Liver (tissue), 9 donors: Measurements from ENCODE around the gene ABLIM1. TPM values are rescaled to one million over a fixed set of nuclear protein-coding genes. Genes with fewer than 3 reads are reported as not detected.

ENCODE experiments used
- DNase-seq: peaks from one replicate; pipeline ENCODE4 v3.0.0-alpha.2; 2017; ENCODE audit warnings: low spot score
- H3K27ac ChIP-seq, 2 donors: one replicate each; pipeline ENCODE4 v1.7.0; 2013; ENCODE audit warnings: inconsistent platforms in 2 of 2, low read length in 2 of 2, control low read depth in 1 of 2, low read depth in 1 of 2, mild to moderate bottlenecking in 1 of 2
- H3K27me3 ChIP-seq, 4 donors: one replicate each; pipeline versions ENCODE4 v1.6.1 to v1.7.0; 2013; ENCODE audit warnings: low read length in 3 of 4, inconsistent platforms in 1 of 4, mild to moderate bottlenecking in 1 of 4, moderate library complexity in 1 of 4; ENCODE audit not compliant: control insufficient read depth in 4 of 4, insufficient read depth in 4 of 4
- H3K36me3 ChIP-seq, 4 donors: one replicate each; pipeline versions ENCODE4 v1.6.1 to v1.7.0; 2013; ENCODE audit warnings: low read length in 3 of 4, mild to moderate bottlenecking in 3 of 4, low read depth in 1 of 4, moderate library complexity in 1 of 4; ENCODE audit not compliant: control insufficient read depth in 4 of 4, insufficient read depth in 3 of 4
- H3K4me1 ChIP-seq, 4 donors: one replicate each; pipeline versions ENCODE4 v1.6.1 to v1.7.0; 2013; ENCODE audit warnings: low read length in 3 of 4, mild to moderate bottlenecking in 3 of 4, moderate library complexity in 1 of 4; ENCODE audit not compliant: control insufficient read depth in 4 of 4, insufficient read depth in 4 of 4
- H3K4me3 ChIP-seq, 3 donors: one replicate each; pipeline versions ENCODE4 v1.6.1 to v1.7.0; 2013; ENCODE audit warnings: low read length in 3 of 3, control low read depth in 1 of 3, low read depth in 1 of 3, mild to moderate bottlenecking in 1 of 3
- H3K9ac ChIP-seq, 2 donors: one replicate each; pipeline ENCODE4 v1.7.0; 2013; ENCODE audit warnings: low read length in 2 of 2, mild to moderate bottlenecking in 2 of 2, moderate library complexity in 2 of 2, control low read depth in 1 of 2, low read depth in 1 of 2
- H3K9me3 ChIP-seq, 4 donors: one replicate each; pipeline versions ENCODE4 v1.6.1 to v1.7.0; 2013; ENCODE audit warnings: low read length in 3 of 4; ENCODE audit not compliant: control insufficient read depth in 4 of 4
- EGR1 ChIP-seq, 2 donors: IDR thresholded peaks; 2 replicates each; pipeline ENCODE4 v1.6.1; 2016 to 2018; ENCODE audit warnings: antibody characterized with exemption in 2 of 2, low read depth in 2 of 2
- FOXA1 ChIP-seq: IDR thresholded peaks from 2 replicates; pipeline ENCODE4 v1.6.1; 2016; ENCODE audit warnings: antibody characterized with exemption
- FOXA2 ChIP-seq: IDR thresholded peaks from 2 replicates; pipeline ENCODE4 v1.6.1; 2016; ENCODE audit warnings: antibody characterized with exemption
- HNF4G ChIP-seq: IDR thresholded peaks from 2 replicates; pipeline ENCODE4 v1.6.1; 2016; ENCODE audit warnings: antibody characterized with exemption
- JUND ChIP-seq, 2 donors: IDR thresholded peaks; 2 replicates each; pipeline ENCODE4 v1.6.1; 2016; ENCODE audit warnings: antibody characterized with exemption in 2 of 2
- REST ChIP-seq: IDR thresholded peaks from 2 replicates; pipeline ENCODE4 v1.6.1; 2016; ENCODE audit warnings: antibody characterized with exemption, mild to moderate bottlenecking
- RXRA ChIP-seq, 2 donors: IDR thresholded peaks; 2 replicates each; pipeline ENCODE4 v1.6.1; 2017 to 2018; ENCODE audit warnings: antibody characterized with exemption in 2 of 2, mild to moderate bottlenecking in 1 of 2
- TAF1 ChIP-seq: conservative IDR thresholded peaks from 2 replicates; pipeline ENCODE4 v1.6.1; 2016; ENCODE audit warnings: antibody characterized with exemption, mild to moderate bottlenecking
- WGBS: extraction: QIAGEN DNeasy Blood & Tissue Kit; methylation state at CpG from one replicate; pipeline ENCODE4 v1.1.7; 2013; 5-methylcytosine and 5-hydroxymethylcytosine counted together
- polyA plus RNA-seq, 2 donors: library from polyadenylated mRNA; stranded (reverse) in 1 of 2; unstranded in 1 of 2; fragments of 200-250 nt in 1 of 2; fragments of >200 nt in 1 of 2; fragmentation: Nextera tagmentation in 1 of 2; extraction: Ambion mirVana in 1 of 2; gene quantifications; one replicate each; pipeline versions ENCODE4 v1.2.1 to v1.2.3, GENCODE V29; 2013 to 2015
- total RNA-seq, 2 donors: library from RNA; depleted of rRNA; stranded (reverse); fragments of >200 nt; gene quantifications; one replicate each; pipeline ENCODE4 v1.2.3, GENCODE V29; 2014
- donor health status: healthy.
- donor health status: healthy.
- donor health status: healthy.
- donor health status: healthy.
- donor health status: healthy.

ABLIM1 gene
- total and polyA plus RNA-seq, 4 donors, result 10.9 to 31.3 (median 13.1) TPM

DNA sequence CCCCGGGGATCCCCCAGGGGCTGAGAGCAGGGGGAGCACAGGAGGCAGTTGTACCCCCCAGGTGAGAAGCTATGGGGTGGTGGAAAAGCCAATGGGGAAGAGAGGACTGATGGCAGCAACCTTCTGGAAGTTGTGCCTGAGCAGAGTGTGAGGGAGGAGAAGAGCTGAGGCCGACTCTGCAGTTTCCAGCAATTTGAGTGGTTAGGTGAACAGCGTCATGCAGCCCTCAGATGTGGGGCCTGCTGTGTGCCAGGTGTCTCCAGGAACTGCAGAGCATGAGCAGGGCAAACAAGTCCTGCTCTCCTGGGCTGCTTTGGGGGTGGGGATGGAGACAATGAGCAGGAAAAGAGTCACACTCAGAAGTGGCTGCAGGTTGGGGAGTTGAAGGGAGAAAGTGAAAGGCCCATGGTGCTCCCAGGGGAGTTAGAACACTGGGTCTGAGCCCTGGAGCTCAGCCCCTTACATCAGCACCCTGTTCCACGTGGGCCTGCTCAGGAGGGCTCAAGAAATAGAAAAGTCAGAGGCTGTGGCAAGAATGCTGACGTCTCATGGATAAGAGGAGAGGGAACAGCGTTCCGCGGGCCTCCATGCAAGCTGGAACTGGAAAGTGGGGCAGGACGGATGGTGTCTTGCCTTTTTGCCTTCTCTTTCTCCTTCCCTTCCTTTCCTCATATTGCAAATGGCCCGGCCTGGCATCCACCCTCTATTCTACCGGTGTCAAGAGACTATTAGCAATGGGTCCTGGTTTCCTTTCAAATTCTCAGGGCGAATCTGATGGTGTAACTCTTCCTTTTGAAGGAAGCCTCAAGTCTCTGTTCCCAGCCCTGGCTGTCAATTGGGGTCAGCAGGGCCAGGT lies 249.7 kb downstream of the ABLIM1 start (continued):
- TF ChIP-seq HNF4G (no peak), EGR1 (IDR thresholded peaks at IDR 0.05; ENCODE audit: low read depth in 2 of 2) (no peak), RXRA (IDR thresholded peaks at IDR 0.05) (no peak), FOXA1 (no peak), TAF1 (no peak)

- DNase-seq, result no peak
- WGBS, result 96% methylated on average over 1 of the region's 1 CpG
- Histone ChIP-seq H3K4me3 (no peak overlapping the region), H3K9ac (no peak overlapping the region), H3K36me3 (no peaks in the 10 kb centered on the region), H3K27ac (no peak overlapping the region), H3K9me3 (no peaks in the 10 kb centered on the region), H3K27me3 (peaks cover 4 to 8% (median 6%) of the 10 kb centered on the region in 4 donors), H3K4me1 (peaks cover 7 to 20% (median 13%) of the 10 kb centered on the region in 4 donors)
- TF ChIP-seq FOXA1 (no peak), EGR1 (IDR thresholded peaks at IDR 0.05; ENCODE audit: low read depth in 2 of 2) (no peak), JUND (IDR thresholded peaks at IDR 0.05) (no peak)
Observed at GRCh38 chr10:114406455-114406854, 251.6 kb downstream of the ABLIM1 start.

- H3K27ac ChIP-seq, result no peak overlapping the region
- H3K9ac ChIP-seq, result no peak overlapping the region
Observed at GRCh38 chr10:114405011-114405350, 253.1 kb downstream of the ABLIM1 start.

More at GRCh38 chr10:114405011-114405350, 253.1 kb downstream of the ABLIM1 start:
- no peaks in the 10 kb centered on the region for H3K36me3 ChIP-seq
- WGBS, result 28% methylated on average over 16 of the region's 16 CpGs
- DNase-seq, result no peak
- TF ChIP-seq REST (no peak), FOXA2 (no peak), EGR1 (IDR thresholded peaks at IDR 0.05; ENCODE audit: low read depth in 2 of 2) (no peak), FOXA1 (no peak)
- peak overlapping the region in 1 of 3 donors; percentile 62 for H3K4me3 ChIP-seq
- no peaks in the 10 kb centered on the region for H3K9me3 ChIP-seq
- peaks cover 7 to 20% (median 13%) of the 10 kb centered on the region in 4 donors for H3K4me1 ChIP-seq
- H3K27me3 ChIP-seq, result peaks cover 4 to 8% (median 6%) of the 10 kb centered on the region in 4 donors
